Vagina (tissue), 2 donors: ENCODE measurements around the gene KRT15.

ENCODE experiments used
- CTCF ChIP-seq, 3 experiments: fragments of 450-650 bp in 2 of 3; fragments of 200-600 bp in 1 of 3; sonication (generic) in 1 of 3; IDR thresholded peaks; one replicate each; pipeline ENCODE4 v1.5.1; 2017 to 2019; ENCODE audit warnings: antibody characterized with exemption in 3 of 3, mild to moderate bottlenecking in 2 of 3, moderate library complexity in 2 of 3
- POLR2A ChIP-seq, 2 donors: fragments of 450-650 bp; IDR thresholded peaks; one replicate each; pipeline ENCODE4 v1.6.1; 2017; ENCODE audit warnings: antibody characterized with exemption in 2 of 2, mild to moderate bottlenecking in 2 of 2, moderate library complexity in 2 of 2
- POLR2AphosphoS5 ChIP-seq, 2 donors: sonication (generic); formaldehyde crosslinking; IDR thresholded peaks; one replicate each; pipeline ENCODE4 v1.9.0; 2017; ENCODE audit warnings: antibody characterized with exemption in 2 of 2, mild to moderate bottlenecking in 2 of 2, low read depth in 1 of 2; ENCODE audit not compliant: insufficient read depth in 1 of 2

- TF ChIP-seq CTCF (IDR thresholded peaks at IDR 0.05) (no peak), POLR2A (IDR thresholded peaks at IDR 0.05) (no peak), POLR2AphosphoS5 (IDR thresholded peaks at IDR 0.05; ENCODE audit: insufficient read depth in 1 of 2, low read depth in 1 of 2) (no peak)
These were observed 46.6 kb upstream of the KRT15 start for GRCh38 chr17:41565338-41565737.
